Osteocyte (in vitro differentiated cells): ENCODE measurements around the gene TMPRSS7. TPM values are rescaled to one million over a fixed set of nuclear protein-coding genes. Genes with fewer than 3 reads are reported as not detected.
A peak's percentile ranks its signal among the peaks of the same experiment; 100 is the strongest.

Experiments used
- DNase-seq: peaks from one replicate; pipeline ENCODE4 v3.0.0; 2021; ENCODE audit warnings: mixed read lengths; ENCODE audit not compliant: unreplicated experiment; ENCODE audit errors: extremely low spot score
- H3K27ac Mint-ChIP-seq: one replicate; pipeline ENCODE4 v1.8.0; 2021; ENCODE audit warnings: mild to moderate bottlenecking, mixed read lengths; ENCODE audit not compliant: unreplicated experiment
- H3K27me3 Mint-ChIP-seq: one replicate; pipeline ENCODE4 v1.8.0; 2021; ENCODE audit warnings: mixed read lengths; ENCODE audit not compliant: unreplicated experiment
- H3K36me3 Mint-ChIP-seq: one replicate; pipeline ENCODE4 v1.8.0; 2021; ENCODE audit warnings: mixed read lengths; ENCODE audit not compliant: unreplicated experiment
- H3K4me1 Mint-ChIP-seq: one replicate; pipeline ENCODE4 v1.8.0; 2021; ENCODE audit warnings: mixed read lengths; ENCODE audit not compliant: unreplicated experiment
- H3K4me3 Mint-ChIP-seq: one replicate; pipeline ENCODE4 v1.8.0; 2021; ENCODE audit warnings: mild to moderate bottlenecking, moderate library complexity, mixed read lengths; ENCODE audit not compliant: unreplicated experiment
- H3K9me3 Mint-ChIP-seq: one replicate; pipeline ENCODE4 v1.8.0; 2021; ENCODE audit warnings: mixed read lengths; ENCODE audit not compliant: unreplicated experiment
- CTCF ChIP-seq: fragments of 200-600 bp; sonication (generic); IDR thresholded peaks from 2 replicates; pipeline ENCODE4 v1.5.0; 2021; ENCODE audit warnings: antibody characterized with exemption, mild to moderate bottlenecking, moderate library complexity
- total RNA-seq: library from RNA; stranded (reverse); gene quantifications from 2 replicates; pipeline ENCODE4 v1.2.1, GENCODE V29; 2021

TMPRSS7 gene
- total RNA-seq, 1 donor from 2014 or later: not detected

- H3K9me3 Mint-ChIP-seq: no peaks in the 10 kb centered on the region
- H3K27ac Mint-ChIP-seq: no peak overlapping the region
- H3K4me3 Mint-ChIP-seq: no peak overlapping the region
- no peak for TF ChIP-seq CTCF
- peaks cover 11% of the 10 kb centered on the region for H3K4me1 Mint-ChIP-seq
- H3K36me3 Mint-ChIP-seq: no peaks in the 10 kb centered on the region
- DNase-seq: no peak
- H3K27me3 Mint-ChIP-seq: peaks cover 10% of the 10 kb centered on the region
These were observed 48.7 kb downstream of the TMPRSS7 start for GRCh38 chr3:112083239-112083638.

- Mint-ChIP-seq H3K27me3 (peaks cover 10% of the 10 kb centered on the region), H3K4me3 (peak overlapping the region; percentile 81), H3K9me3 (no peaks in the 10 kb centered on the region)
These were observed 50.6 kb downstream of the TMPRSS7 start for GRCh38 chr3:112084980-112085705.

GRCh38 chr3:112085735-112086075, 51.2 kb downstream of the TMPRSS7 start:
- no peak for DNase-seq
- H3K27me3 Mint-ChIP-seq: peaks cover 10% of the 10 kb centered on the region
- TF ChIP-seq CTCF: no peak
- H3K27ac Mint-ChIP-seq: no peak overlapping the region
- H3K4me3 Mint-ChIP-seq: peak overlapping the region; percentile 81
- H3K36me3 Mint-ChIP-seq: no peaks in the 10 kb centered on the region
- peaks cover 14% of the 10 kb centered on the region for H3K4me1 Mint-ChIP-seq
- no peaks in the 10 kb centered on the region for H3K9me3 Mint-ChIP-seq

More at GRCh38 chr3:112084980-112085705, 50.6 kb downstream of the TMPRSS7 start:
- DNase-seq: no peak
- Mint-ChIP-seq H3K4me1 (peaks cover 11% of the 10 kb centered on the region), H3K36me3 (no peaks in the 10 kb centered on the region), H3K27ac (no peak overlapping the region)
- no peak for TF ChIP-seq CTCF

GRCh38 chr3:112086076-112086854, 51.7 kb downstream of the TMPRSS7 start, which contains the start of gene C3orf52:
Gene C3orf52, plus strand, starts transcription at chr3:112086389. Its CDS starts 19 bp downstream, at chr3:112086408.
- Mint-ChIP-seq H3K36me3 (no peaks in the 10 kb centered on the region), H3K4me3 (peak within 1 kb of the TSS; percentile 81), H3K27me3 (peaks cover 10% of the 10 kb centered on the region), H3K4me1 (peaks cover 14% of the 10 kb centered on the region), H3K9me3 (no peaks in the 10 kb centered on the region), H3K27ac (peak within 1 kb of the TSS; percentile 52)
- peak; percentile 91 for DNase-seq
- TF ChIP-seq CTCF: no peak
